Endothelial cell of umbilical vein (primary cell): ENCODE results near the gene PAK6. TPM values are rescaled to one million over a fixed set of nuclear protein-coding genes. Genes with fewer than 3 reads are reported as not detected.

Experiments
- BruUV-seq: library from RNA; stranded (reverse); fragments of 400-500 nt; replicated peaks from 2 replicates; lab custom pipeline; 2021; lab: Mats Ljungman, UMichigan
- CTCF ChIA-PET: fragments of 300-600, 350-600 bp; sonication (Branson Sonifier 250); formaldehyde crosslinking; loops from one replicate; lab custom pipeline; 2021; ENCODE audit warnings: antibody characterized with exemption, inconsistent platforms; lab: Charles Lee
- POLR2A ChIA-PET: fragments of 300-600, 350-600 bp; sonication (Branson Sonifier 250); formaldehyde crosslinking; loops from one replicate; lab custom pipeline; 2021; ENCODE audit warnings: antibody characterized with exemption, inconsistent platforms; lab: Charles Lee
- DNase-seq: peaks from one replicate; pipeline ENCODE4 v3.0.0-alpha.2; 2011; ENCODE audit warnings: low read depth, low spot score
- FAIRE-seq: peaks from 2 replicates; lab custom pipeline; 2011; peaks lifted over from hg19 to GRCh38; lab: Jason Lieb, UNC
- H2AFZ ChIP-seq: 2 replicates; pipeline ENCODE4 v1.6.0; 2012; ENCODE audit warnings: low read depth, low read length, control low read depth, inconsistent platforms
- H3K27ac ChIP-seq: 2 replicates; pipeline ENCODE4 v1.5.1; 2011; ENCODE audit warnings: low read depth, mild to moderate bottlenecking, control low read depth, low read length, moderate library complexity; ENCODE audit not compliant: insufficient read depth
- H3K27me3 ChIP-seq, 2 experiments: 2 replicates each; pipeline versions ENCODE4 v1.6.0 to v1.6.1; 2011; ENCODE audit warnings: low read length in 2 of 2, mixed read lengths in 1 of 2; ENCODE audit not compliant: control insufficient read depth in 2 of 2, insufficient read depth in 2 of 2
- H3K36me3 ChIP-seq, 2 experiments: 2 replicates in 1 of 2; 3 replicates in 1 of 2; pipeline ENCODE4 v1.5.1; 2011; ENCODE audit warnings: low read length in 2 of 2, mild to moderate bottlenecking in 1 of 2, moderate library complexity in 1 of 2; ENCODE audit not compliant: control insufficient read depth in 2 of 2, insufficient read depth in 2 of 2; ENCODE audit errors: extremely low read depth in 1 of 2
- H3K4me1 ChIP-seq: 3 replicates; pipeline ENCODE4 v1.5.1; 2011; ENCODE audit warnings: mild to moderate bottlenecking, low read length; ENCODE audit not compliant: control insufficient read depth, insufficient read depth; ENCODE audit errors: extremely low read depth
- H3K4me2 ChIP-seq: 2 replicates; pipeline ENCODE4 v1.6.1; 2011; ENCODE audit warnings: low read length, control low read depth, mixed read lengths; ENCODE audit not compliant: insufficient read depth
- H3K4me3 ChIP-seq, 3 experiments: fragments of 200-600 bp in 1 of 3; sonication (generic), shearing (Covaris generic) in 1 of 3; replicated peaks in 1 of 3; 2 replicates each; pipeline ENCODE4 v1.5.1; 2011 to 2016; ENCODE audit warnings: control low read depth in 3 of 3, low read length in 3 of 3, mild to moderate bottlenecking in 2 of 3, inconsistent platforms in 1 of 3, low read depth in 1 of 3, moderate library complexity in 1 of 3; ENCODE audit not compliant: insufficient read depth in 1 of 3
- H3K79me2 ChIP-seq: 2 replicates; pipeline ENCODE4 v1.6.0; 2012; ENCODE audit warnings: low read length, inconsistent platforms; ENCODE audit not compliant: control insufficient read depth, insufficient read depth
- H3K9ac ChIP-seq: replicated peaks from 2 replicates; pipeline ENCODE3; 2011; ENCODE audit warnings: low read length, control low read depth; ENCODE audit not compliant: insufficient read depth; ENCODE audit errors: extremely low read depth
- H3K9me1 ChIP-seq: replicated peaks from 3 replicates; pipeline ENCODE4 v1.6.0; 2011; ENCODE audit warnings: mild to moderate bottlenecking, low read length; ENCODE audit not compliant: control insufficient read depth, insufficient read depth; ENCODE audit errors: extremely low read depth
- H3K9me3 ChIP-seq: replicated peaks from 2 replicates; pipeline ENCODE4 v1.5.1; 2012; ENCODE audit warnings: low read length, inconsistent platforms; ENCODE audit not compliant: control insufficient read depth, insufficient read depth
- H4K20me1 ChIP-seq: replicated peaks from 2 replicates; pipeline ENCODE3; 2011; ENCODE audit warnings: mild to moderate bottlenecking, low read length; ENCODE audit not compliant: control insufficient read depth, insufficient read depth; ENCODE audit errors: extremely low read depth
- CTCF ChIP-seq, 2 donors: IDR thresholded peaks; 1 replicate in 1 of 2; 2 replicates in 1 of 2; pipeline ENCODE4 v1.5.1; 2011; ENCODE audit warnings: low read length in 2 of 2, mild to moderate bottlenecking in 2 of 2, moderate library complexity in 2 of 2, control low read depth in 1 of 2, inconsistent platforms in 1 of 2, low read depth in 1 of 2; ENCODE audit not compliant: insufficient read depth in 1 of 2; ENCODE audit errors: extremely low read depth in 1 of 2
- EZH2 ChIP-seq: IDR thresholded peaks from 2 replicates; pipeline ENCODE4 v1.6.1; 2012; ENCODE audit warnings: borderline replicate concordance, low read depth, mild to moderate bottlenecking, moderate library complexity, low read length, inconsistent platforms; ENCODE audit not compliant: severe bottlenecking
- FOS ChIP-seq: IDR thresholded peaks from 2 replicates; pipeline ENCODE4 v1.6.1; 2011; ENCODE audit warnings: mild to moderate bottlenecking, low read length, moderate library complexity, borderline replicate concordance; ENCODE audit not compliant: insufficient read depth
- GATA2 ChIP-seq: IDR thresholded peaks from 2 replicates; pipeline ENCODE4 v1.7.0; 2011; ENCODE audit warnings: low read depth, mild to moderate bottlenecking, moderate library complexity, mixed read lengths, low read length; ENCODE audit not compliant: insufficient read length, insufficient read depth
- JUN ChIP-seq: IDR thresholded peaks from 2 replicates; pipeline ENCODE4 v1.6.1; 2011; ENCODE audit warnings: borderline replicate concordance, low read depth; ENCODE audit not compliant: insufficient read length, insufficient read depth
- MAX ChIP-seq: IDR thresholded peaks from 2 replicates; pipeline ENCODE4 v1.6.1; 2011; ENCODE audit not compliant: insufficient read depth, insufficient read length
- MYC ChIP-seq: IDR thresholded peaks from one replicate; pipeline ENCODE4 v1.6.1; 2011; ENCODE audit warnings: mild to moderate bottlenecking, low read depth, low read length
- POLR2A ChIP-seq: IDR thresholded peaks from 2 replicates; pipeline ENCODE4 v1.6.1; 2012; ENCODE audit warnings: low read depth, mild to moderate bottlenecking, control low read depth, low read length
- POLR2AphosphoS5 ChIP-seq: IDR thresholded peaks from 2 replicates; pipeline ENCODE4 v1.6.1; 2012; ENCODE audit warnings: low read depth, mild to moderate bottlenecking, control low read depth, low read length, moderate library complexity; ENCODE audit not compliant: insufficient read depth
- dilution Hi-C: fragments of 300-500 bp; cut with MboI; formaldehyde crosslinking; loops from one replicate; pipeline ENCODE4 v1.15.0; 2019; ENCODE audit warnings: low sequenced_read_pairs; ENCODE audit not compliant: extremely low pct_ligation_motif_present
- intact Hi-C: fragments of 100-400 bp; cut with micrococcal nuclease; formaldehyde crosslinking; loops from one replicate; pipeline ENCODE4 v1.10.0; 2022
- polyA plus RNA-seq, 4 experiments: library from polyadenylated mRNA; depleted of rRNA in 3 of 4; stranded (reverse) in 3 of 4; unstranded in 1 of 4; fragments of >200 nt; gene quantifications; 2 replicates each; pipeline versions ENCODE4 v1.2.1 to v1.2.3, GENCODE V29; 2011 to 2012; ENCODE audit warnings: missing spikeins in 1 of 4
- total RNA-seq: library from RNA; stranded (reverse); gene quantifications from 2 replicates; pipeline ENCODE4 v1.2.3, GENCODE V29; 2021

Gene PAK6
- total and polyA plus RNA-seq, 2 donors (not counting 3 experiments of a cell fraction or from before 2014, with no cell fraction given), result not detected

- Histone ChIP-seq H3K4me2 (no peak overlapping the region), H3K4me3 (no peak overlapping the region), H3K79me2 (no peaks in the 10 kb centered on the region), H3K36me3 (no peaks in the 10 kb centered on the region), H3K9me3 (no peaks in the 10 kb centered on the region), H3K9me1 (no peaks in the 10 kb centered on the region), H4K20me1 (no peaks in the 10 kb centered on the region), H3K27ac (no peak overlapping the region), H2AFZ (no peak overlapping the region), H3K4me1 (peaks cover 4% of the 10 kb centered on the region), H3K27me3 (peaks cover 10 to 13% of the 10 kb centered on the region in 2 experiments), H3K9ac (no peak overlapping the region)
- dilution Hi-C loops (no loop called here), intact Hi-C loops (no loop called here)
- TF ChIP-seq POLR2A (no peak), MYC (no peak), POLR2AphosphoS5 (no peak), GATA2 (no peak), JUN (no peak), FOS (no peak), EZH2 (no peak), MAX (no peak), CTCF (IDR thresholded peaks at IDR 0.05; ENCODE audit: extremely low read depth in 1 of 2, insufficient read depth in 1 of 2, low read depth in 1 of 2, low read length in 2 of 2) (no peak)
- CTCF ChIA-PET, result interaction anchor here (1.4 to 2.1 kb wide), 3 partner anchors 18 to 40 kb away, joined by 4 to 6 read pairs (median 5); no protein-coding TSS in a partner anchor
- no TSS peak for BruUV-seq
- no peak for FAIRE-seq
- POLR2A ChIA-PET, result interaction anchor here (1.2 kb wide), 1 partner anchor 132 kb away, joined by 3 read pairs; no protein-coding TSS in a partner anchor
- no peak for DNase-seq
Observed at GRCh38 chr15:40235201-40235885, 3.5 kb upstream of the PAK6 start.
